T-helper 2 cell treated with Interferon-gamma antibody and Interleukin-4, amounts not matched to agents 5 μg/mL and 100 μg/mL, for 36 hours (primary cell): ENCODE results near the gene NGDN.

Experiments used
- DNase-seq: peaks from one replicate; pipeline ENCODE4 v3.0.0; 2021; ENCODE audit warnings: low spot score
- H3K27ac Mint-ChIP-seq: one replicate; pipeline ENCODE4 v1.8.0; 2021; ENCODE audit warnings: mild to moderate bottlenecking, mixed read lengths
- H3K27me3 Mint-ChIP-seq: one replicate; pipeline ENCODE4 v1.8.0; 2021; ENCODE audit warnings: low read depth, mixed read lengths
- H3K36me3 Mint-ChIP-seq: one replicate; pipeline ENCODE4 v1.8.0; 2021; ENCODE audit warnings: low read depth, mixed read lengths
- H3K4me1 Mint-ChIP-seq: one replicate; pipeline ENCODE4 v1.8.0; 2021; ENCODE audit warnings: low read depth, mixed read lengths
- H3K4me3 Mint-ChIP-seq: one replicate; pipeline ENCODE4 v1.8.0; 2022; ENCODE audit warnings: mild to moderate bottlenecking, moderate library complexity, mixed read lengths
- H3K9me3 Mint-ChIP-seq: one replicate; pipeline ENCODE4 v1.8.0; 2021; ENCODE audit warnings: mixed read lengths

The NGDN gene

DNA sequence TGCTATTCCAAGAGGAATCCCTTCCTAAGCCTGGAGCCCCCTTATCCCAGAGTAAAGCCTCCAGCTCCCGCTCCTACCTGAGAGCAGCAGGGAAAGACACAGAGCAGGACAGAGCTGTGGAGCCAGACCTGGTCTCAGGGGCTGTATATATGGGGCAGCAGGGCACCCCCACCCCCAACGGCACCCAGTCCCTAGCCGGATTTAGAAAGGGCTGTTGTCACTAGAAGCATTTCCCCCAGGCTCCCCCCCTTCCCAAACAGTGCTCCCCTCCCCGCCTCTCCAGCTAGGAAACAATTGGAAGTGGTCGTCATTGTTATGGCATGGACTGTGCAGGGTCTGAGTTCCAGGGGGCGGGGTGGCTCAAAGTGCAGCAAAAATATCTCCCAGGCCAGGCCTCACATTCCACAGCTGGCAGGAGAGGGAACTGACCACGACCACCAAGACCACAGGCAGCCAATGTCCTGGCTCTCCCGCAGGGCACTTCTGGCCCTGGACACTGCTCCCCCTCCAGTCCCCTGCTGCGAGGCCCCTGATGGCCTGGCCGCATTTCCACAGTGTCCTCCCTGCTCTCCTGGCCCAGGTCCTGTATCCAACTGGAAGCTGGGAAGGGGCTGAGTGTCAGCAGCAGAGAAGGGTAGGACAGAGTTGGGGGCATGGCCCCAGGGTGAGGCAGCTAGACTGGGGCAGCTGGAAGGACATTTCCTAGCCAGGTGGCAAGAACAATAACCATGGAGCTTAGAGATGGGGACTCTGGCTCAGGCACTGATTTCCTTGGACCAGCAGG is 33.8 kb upstream of the NGDN start, which contains the start of gene MYH7:
TSS of gene MYH7 (minus strand) at position 118 of the 784 bp plus-strand sequence. CDS start 1,928 bp downstream, outside the sequence.
- Mint-ChIP-seq H3K27me3 (no peaks in the 10 kb centered on the region), H3K36me3 (no peaks in the 10 kb centered on the region), H3K9me3 (no peaks in the 10 kb centered on the region), H3K27ac (no peak within 1 kb of the TSS), H3K4me1 (no peaks in the 10 kb centered on the region), H3K4me3 (no peak within 1 kb of the TSS)
- DNase-seq, result no peak

DNA sequence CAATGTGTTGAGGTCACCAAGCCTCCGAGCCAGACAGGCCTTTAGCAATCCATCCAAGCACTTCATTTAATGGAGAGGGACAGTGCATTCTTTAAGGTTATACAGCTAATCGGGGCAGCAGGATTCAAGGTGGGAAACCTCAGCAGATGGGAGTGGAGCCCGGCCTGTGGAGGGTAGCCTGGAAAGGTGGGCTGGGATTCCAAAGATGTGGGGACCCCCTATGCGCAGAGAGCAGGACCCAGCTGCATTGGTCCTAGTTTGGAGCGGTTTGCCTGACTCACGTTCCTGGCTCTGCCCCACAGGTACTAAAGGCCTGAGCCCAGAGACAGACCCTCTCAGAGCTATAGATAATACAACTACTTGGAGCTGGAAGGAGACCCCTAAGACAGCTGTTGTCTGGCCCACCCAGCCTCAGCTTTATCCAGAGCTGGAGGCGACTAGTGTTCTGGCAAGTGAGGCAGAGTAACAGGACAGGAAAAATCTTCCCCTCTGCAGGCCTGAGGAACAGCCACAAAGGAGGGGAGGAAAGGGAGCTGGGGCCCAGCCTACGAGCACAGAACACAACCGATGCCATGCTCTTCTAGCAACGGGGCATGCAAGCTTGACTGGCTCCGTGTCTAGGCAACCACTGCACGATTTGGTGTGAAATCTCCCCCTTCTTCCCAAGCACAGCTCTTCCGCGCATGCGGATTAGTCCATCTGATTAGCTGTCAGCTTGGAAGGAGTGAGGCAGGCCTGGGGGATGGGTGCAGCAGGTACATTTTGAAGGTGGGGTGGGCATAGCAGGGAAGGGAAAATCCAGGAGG is 33.0 kb upstream of the NGDN start:
- H3K9me3 Mint-ChIP-seq, result no peaks in the 10 kb centered on the region
- H3K27me3 Mint-ChIP-seq, result no peaks in the 10 kb centered on the region
- DNase-seq, result no peak
- H3K4me1 Mint-ChIP-seq, result no peaks in the 10 kb centered on the region
- no peak overlapping the region for H3K27ac Mint-ChIP-seq
- H3K36me3 Mint-ChIP-seq, result no peaks in the 10 kb centered on the region
- no peak overlapping the region for H3K4me3 Mint-ChIP-seq

DNA sequence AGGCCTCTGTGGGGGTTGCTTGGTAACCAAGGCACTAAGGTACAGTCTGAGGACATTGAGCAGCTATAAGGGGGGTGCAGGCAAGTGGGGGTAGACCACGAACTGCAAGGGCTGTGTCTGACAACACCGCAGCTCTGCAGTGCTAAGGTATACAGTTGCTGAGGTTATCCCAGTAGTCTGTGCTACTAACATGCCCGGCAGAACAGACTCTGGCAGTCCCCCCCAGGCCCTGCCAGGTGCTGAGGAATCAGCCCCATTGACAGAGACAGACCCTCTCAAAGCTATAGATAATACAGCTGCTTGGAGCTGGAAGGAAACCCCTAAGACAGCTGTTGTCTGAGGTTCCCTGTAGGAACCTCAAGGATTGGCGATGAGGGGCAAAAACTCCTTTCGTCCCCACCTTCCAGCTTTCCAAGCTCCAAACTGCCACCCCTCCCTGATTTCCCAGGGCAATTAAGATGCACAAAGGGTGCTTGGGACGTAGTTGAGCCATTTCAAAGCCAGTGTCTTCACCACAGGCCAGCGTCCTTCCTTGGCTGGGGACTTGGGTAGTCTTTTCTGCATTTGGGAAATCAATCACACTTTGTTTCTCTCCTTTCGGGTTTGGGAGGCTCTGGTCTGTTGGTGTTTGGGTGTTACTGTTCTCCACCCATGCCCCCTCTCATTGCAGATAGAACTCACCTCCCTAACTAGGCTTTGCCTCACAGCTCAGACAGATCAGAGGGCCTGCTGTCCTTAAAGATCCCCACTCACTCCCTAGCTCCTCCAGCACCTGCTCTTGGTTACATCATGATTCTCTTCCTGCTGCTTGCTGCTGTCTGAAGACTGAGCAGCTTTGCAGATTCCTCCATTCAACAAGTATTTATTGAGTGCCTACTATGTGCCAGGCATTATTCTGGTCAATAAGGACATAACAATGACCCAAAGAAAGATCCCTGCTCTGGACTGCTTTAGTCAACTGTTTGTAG is 32.1 kb upstream of the NGDN start:
- H3K4me3 Mint-ChIP-seq, result no peak overlapping the region
- no peak overlapping the region for H3K27ac Mint-ChIP-seq
- H3K27me3 Mint-ChIP-seq, result no peaks in the 10 kb centered on the region
- H3K4me1 Mint-ChIP-seq, result no peaks in the 10 kb centered on the region
- H3K9me3 Mint-ChIP-seq, result no peaks in the 10 kb centered on the region
- H3K36me3 Mint-ChIP-seq, result no peaks in the 10 kb centered on the region
- DNase-seq, result no peak

GRCh38 chr14:23438101-23438971 is 31.2 kb upstream of the NGDN start:
- Mint-ChIP-seq H3K4me1 (no peaks in the 10 kb centered on the region), H3K36me3 (no peaks in the 10 kb centered on the region), H3K9me3 (no peaks in the 10 kb centered on the region), H3K27ac (no peak overlapping the region), H3K27me3 (no peaks in the 10 kb centered on the region), H3K4me3 (no peak overlapping the region)
- no peak for DNase-seq

DNA sequence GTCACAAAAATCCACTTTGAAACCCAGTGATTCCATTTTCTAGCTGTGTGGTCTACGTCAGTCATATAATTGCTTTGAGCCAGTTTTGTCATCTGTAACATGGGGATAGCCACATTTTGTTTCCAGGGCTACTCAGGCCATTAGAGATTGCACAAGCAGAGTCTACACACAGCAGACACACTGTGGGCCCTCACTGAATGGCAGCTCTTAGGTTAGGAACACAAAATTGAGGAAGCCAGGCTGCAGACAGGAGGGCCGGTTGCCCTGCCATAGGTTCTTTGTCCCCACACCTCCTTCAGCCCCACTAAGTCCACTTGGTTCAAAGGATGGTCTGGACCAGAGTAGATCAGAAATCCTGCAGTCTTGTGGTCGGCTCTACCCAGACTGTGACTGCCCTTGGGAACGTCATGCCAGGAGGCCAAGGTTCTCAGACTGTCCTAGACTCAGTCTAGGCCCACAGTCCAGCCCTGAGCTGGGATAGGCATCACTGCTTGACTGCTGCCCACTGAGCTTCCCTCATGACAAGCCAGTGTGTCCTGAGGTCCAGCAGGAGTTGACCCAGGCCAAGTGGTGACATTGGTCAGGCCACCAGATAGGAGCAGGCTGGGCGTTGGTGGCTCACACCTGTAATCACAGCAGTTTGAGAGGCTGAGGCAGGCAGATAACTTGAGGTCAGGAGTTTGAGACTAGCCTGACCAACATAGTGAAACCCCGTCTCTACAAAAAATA is 30.2 kb upstream of the NGDN start:
- H3K36me3 Mint-ChIP-seq, result no peaks in the 10 kb centered on the region
- H3K4me3 Mint-ChIP-seq, result no peak overlapping the region
- H3K27me3 Mint-ChIP-seq, result no peaks in the 10 kb centered on the region
- no peaks in the 10 kb centered on the region for H3K4me1 Mint-ChIP-seq
- no peak overlapping the region for H3K27ac Mint-ChIP-seq
- H3K9me3 Mint-ChIP-seq, result no peaks in the 10 kb centered on the region
- DNase-seq, result no peak

- Mint-ChIP-seq H3K4me1 (no peaks in the 10 kb centered on the region), H3K36me3 (no peaks in the 10 kb centered on the region), H3K9me3 (no peaks in the 10 kb centered on the region), H3K4me3 (no peak overlapping the region), H3K27ac (no peak overlapping the region), H3K27me3 (no peaks in the 10 kb centered on the region)
- DNase-seq, result no peak
Measured at GRCh38 chr14:23441076-23441475, 28.4 kb upstream of the NGDN start.

DNA sequence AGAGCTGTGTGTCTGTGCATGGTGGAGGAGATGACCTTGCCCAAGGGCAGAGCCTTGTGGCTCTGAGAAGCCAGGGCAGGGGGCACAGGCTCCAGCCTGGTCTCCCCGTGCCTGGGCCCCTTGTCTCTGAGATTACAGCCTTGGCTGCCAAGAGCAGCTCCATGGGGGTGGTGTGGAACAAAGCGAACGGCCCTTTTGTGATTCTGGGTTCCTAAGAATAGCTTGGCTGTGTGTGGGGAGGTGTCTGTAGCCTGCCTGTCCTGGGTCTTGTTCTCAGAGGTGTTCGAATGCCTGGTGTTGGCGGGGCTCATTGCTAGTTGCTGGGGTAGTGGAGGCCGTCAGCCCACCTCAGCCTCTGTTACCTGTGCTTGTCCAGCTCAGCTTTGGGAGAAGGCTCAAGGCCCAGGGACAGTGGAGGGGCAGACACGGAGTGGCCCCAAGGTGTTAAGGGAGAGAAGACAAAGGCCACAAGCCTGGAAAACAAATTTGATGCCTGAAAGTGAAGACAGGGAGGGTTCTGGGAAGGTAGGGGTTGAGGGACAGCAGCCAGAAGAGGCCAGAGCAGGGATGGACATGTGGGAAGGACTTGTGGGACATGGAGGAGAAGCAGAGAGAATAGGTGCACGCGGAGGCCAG is 26.7 kb upstream of the NGDN start:
- no peaks in the 10 kb centered on the region for H3K36me3 Mint-ChIP-seq
- peaks cover 2% of the 10 kb centered on the region for H3K4me1 Mint-ChIP-seq
- H3K27ac Mint-ChIP-seq, result no peak overlapping the region
- H3K9me3 Mint-ChIP-seq, result no peaks in the 10 kb centered on the region
- no peaks in the 10 kb centered on the region for H3K27me3 Mint-ChIP-seq
- no peak overlapping the region for H3K4me3 Mint-ChIP-seq
- no peak for DNase-seq

DNA sequence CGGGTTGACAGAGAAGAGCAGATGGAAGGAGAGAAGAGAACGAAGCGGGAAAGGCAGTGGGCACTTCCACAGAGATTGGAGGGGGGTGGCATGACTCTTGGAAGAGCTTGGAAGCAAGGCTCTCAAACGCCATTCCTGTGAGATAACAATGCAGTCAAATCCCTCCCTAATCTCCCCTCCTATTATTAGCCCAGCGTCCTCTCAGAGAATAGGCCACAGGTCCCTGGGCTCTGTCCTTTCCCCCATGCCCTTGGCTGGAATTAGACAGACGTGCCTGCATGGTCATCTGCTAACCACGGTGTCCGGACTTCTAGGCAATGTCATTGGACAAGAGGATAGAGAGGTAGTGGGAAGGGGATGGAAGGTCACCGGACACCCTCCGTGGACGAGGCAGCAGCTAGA is 26.1 kb upstream of the NGDN start:
- no peak for DNase-seq
- no peaks in the 10 kb centered on the region for H3K9me3 Mint-ChIP-seq
- no peaks in the 10 kb centered on the region for H3K27me3 Mint-ChIP-seq
- no peak overlapping the region for H3K4me3 Mint-ChIP-seq
- H3K36me3 Mint-ChIP-seq, result no peaks in the 10 kb centered on the region
- no peak overlapping the region for H3K27ac Mint-ChIP-seq
- peaks cover 2% of the 10 kb centered on the region for H3K4me1 Mint-ChIP-seq

DNA sequence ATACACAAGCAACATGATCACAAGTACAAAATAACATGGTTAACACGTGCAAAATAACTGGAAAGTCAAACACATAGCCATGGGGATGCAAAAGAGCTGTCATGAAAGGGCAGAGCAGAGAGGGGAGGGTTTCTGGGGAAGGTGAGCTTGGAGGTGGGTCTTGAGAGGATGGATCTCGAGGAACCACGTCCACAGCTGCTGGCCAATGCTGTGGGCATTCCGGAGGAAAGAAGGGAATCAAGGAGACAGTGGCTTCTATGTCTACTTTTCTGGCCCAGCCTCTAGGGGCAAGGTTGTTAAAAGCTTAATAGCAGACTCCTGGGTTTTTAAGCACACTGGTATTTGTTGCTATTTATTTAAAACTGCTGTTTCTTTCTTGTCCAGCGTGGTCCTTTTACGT is 25.6 kb upstream of the NGDN start:
- H3K9me3 Mint-ChIP-seq, result no peaks in the 10 kb centered on the region
- H3K27ac Mint-ChIP-seq, result no peak overlapping the region
- no peaks in the 10 kb centered on the region for H3K27me3 Mint-ChIP-seq
- peaks cover 2% of the 10 kb centered on the region for H3K4me1 Mint-ChIP-seq
- H3K36me3 Mint-ChIP-seq, result no peaks in the 10 kb centered on the region
- no peak overlapping the region for H3K4me3 Mint-ChIP-seq
- DNase-seq, result no peak

GRCh38 chr14:23444314-23444713 is 25.2 kb upstream of the NGDN start:
- Mint-ChIP-seq H3K27me3 (no peaks in the 10 kb centered on the region), H3K9me3 (no peaks in the 10 kb centered on the region), H3K4me3 (no peak overlapping the region), H3K4me1 (peaks cover 2% of the 10 kb centered on the region), H3K36me3 (no peaks in the 10 kb centered on the region), H3K27ac (no peak overlapping the region)
- no peak for DNase-seq

GRCh38 chr14:23445773-23446172 is 23.7 kb upstream of the NGDN start:
- DNase-seq, result no peak
- Mint-ChIP-seq H3K27ac (no peak overlapping the region), H3K9me3 (no peaks in the 10 kb centered on the region)

DNA sequence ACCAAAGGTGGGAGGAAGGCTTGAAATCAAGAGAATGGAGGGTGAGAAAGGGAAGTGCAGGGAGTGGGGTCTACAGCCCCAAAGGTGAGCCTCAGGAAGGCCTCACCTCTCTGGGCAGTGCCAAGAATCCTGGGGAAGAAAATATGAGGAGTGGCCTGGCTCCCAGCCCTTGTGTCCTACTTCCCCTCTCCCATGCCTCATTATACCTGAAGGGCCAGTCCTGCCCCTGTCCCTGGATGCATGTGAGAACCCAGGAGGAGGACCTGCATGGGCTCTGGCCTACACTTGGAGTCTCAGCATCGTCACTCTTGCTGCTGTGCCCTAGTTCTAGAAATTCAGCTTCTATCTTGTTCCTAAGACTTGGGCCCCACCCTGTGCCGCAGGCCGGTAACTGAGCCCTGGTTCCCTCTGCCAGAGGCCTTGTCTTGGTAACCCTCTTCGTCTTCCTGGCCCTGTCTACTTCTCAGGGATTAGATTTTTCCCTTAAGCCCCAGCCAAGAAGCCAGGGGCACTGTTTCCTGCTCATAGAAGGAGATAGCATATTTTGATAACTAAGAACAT is 23.1 kb upstream of the NGDN start:
- H3K4me3 Mint-ChIP-seq, result no peak overlapping the region
- H3K27ac Mint-ChIP-seq, result no peak overlapping the region
- peaks cover 2% of the 10 kb centered on the region for H3K4me1 Mint-ChIP-seq
- DNase-seq, result no peak
- H3K27me3 Mint-ChIP-seq, result peaks cover 4% of the 10 kb centered on the region
- H3K9me3 Mint-ChIP-seq, result no peaks in the 10 kb centered on the region
- no peaks in the 10 kb centered on the region for H3K36me3 Mint-ChIP-seq

More at GRCh38 chr14:23445773-23446172, 23.7 kb upstream of the NGDN start:
- H3K36me3 Mint-ChIP-seq, result no peaks in the 10 kb centered on the region
- peaks cover 2% of the 10 kb centered on the region for H3K4me1 Mint-ChIP-seq
- no peaks in the 10 kb centered on the region for H3K27me3 Mint-ChIP-seq
- H3K4me3 Mint-ChIP-seq, result no peak overlapping the region
